Mesothelial cell of epicardium (in vitro differentiated cells): Measurements from ENCODE around the gene LRCH3. TPM values are rescaled to one million over a fixed set of nuclear protein-coding genes. Genes with fewer than 3 reads are reported as not detected.

ENCODE experiments used
- DNase-seq, 2 experiments: peaks; one replicate each; pipeline ENCODE4 v3.0.0; 2021; ENCODE audit warnings: low spot score in 2 of 2; ENCODE audit not compliant: unreplicated experiment in 2 of 2
- H3K27ac Mint-ChIP-seq: 2 replicates; pipeline ENCODE4 v1.8.0; 2021; ENCODE audit warnings: mixed read lengths
- H3K27me3 Mint-ChIP-seq: 2 replicates; pipeline ENCODE4 v1.8.0; 2021; ENCODE audit warnings: low read depth, mixed read lengths
- H3K36me3 Mint-ChIP-seq: 2 replicates; pipeline ENCODE4 v1.8.0; 2021; ENCODE audit warnings: mixed read lengths
- H3K4me1 Mint-ChIP-seq: 2 replicates; pipeline ENCODE4 v1.8.0; 2021; ENCODE audit warnings: mixed read lengths
- H3K4me3 Mint-ChIP-seq: 2 replicates; pipeline ENCODE4 v1.8.0; 2021; ENCODE audit warnings: mild to moderate bottlenecking, moderate library complexity, mixed read lengths
- H3K9me3 Mint-ChIP-seq: 2 replicates; pipeline ENCODE4 v1.8.0; 2021; ENCODE audit warnings: mixed read lengths
- total RNA-seq: library from RNA; stranded (reverse); gene quantifications from 3 replicates; pipeline ENCODE4 v1.2.1, GENCODE V29; 2021
- TF ChIP-seq, protein P1 (sequence below): fragments of 200-600 bp; sonication (generic); IDR thresholded peaks from one replicate; pipeline ENCODE4 v1.5.0; 2021; ENCODE audit warnings: antibody characterized with exemption; ENCODE audit not compliant: unreplicated experiment

The LRCH3 gene
- total RNA-seq, 1 donor from 2014 or later: 82.6 TPM

DNA sequence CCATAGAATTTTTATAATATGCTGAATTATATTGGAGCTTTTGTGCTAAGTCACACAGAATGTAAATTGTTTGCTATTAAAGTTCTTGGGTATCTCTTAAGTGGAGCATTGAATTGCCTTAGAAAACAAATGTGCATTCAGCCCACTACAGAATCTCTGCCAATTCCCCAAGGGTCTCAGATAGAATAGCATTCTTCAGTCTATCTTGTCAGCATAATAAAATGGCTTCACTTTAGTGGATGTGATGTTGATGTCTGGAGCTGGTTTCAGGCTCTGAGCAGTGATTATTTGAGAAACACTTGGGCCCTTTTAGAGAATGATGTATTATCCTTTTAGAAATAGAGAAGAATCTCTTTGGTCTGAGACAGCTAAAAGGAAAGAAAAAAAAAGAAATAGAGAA lies 45.2 kb downstream of the LRCH3 start:
- H3K4me1 Mint-ChIP-seq: no peaks in the 10 kb centered on the region
- H3K4me3 Mint-ChIP-seq: no peak overlapping the region
- TF ChIP-seq, protein P1, sequence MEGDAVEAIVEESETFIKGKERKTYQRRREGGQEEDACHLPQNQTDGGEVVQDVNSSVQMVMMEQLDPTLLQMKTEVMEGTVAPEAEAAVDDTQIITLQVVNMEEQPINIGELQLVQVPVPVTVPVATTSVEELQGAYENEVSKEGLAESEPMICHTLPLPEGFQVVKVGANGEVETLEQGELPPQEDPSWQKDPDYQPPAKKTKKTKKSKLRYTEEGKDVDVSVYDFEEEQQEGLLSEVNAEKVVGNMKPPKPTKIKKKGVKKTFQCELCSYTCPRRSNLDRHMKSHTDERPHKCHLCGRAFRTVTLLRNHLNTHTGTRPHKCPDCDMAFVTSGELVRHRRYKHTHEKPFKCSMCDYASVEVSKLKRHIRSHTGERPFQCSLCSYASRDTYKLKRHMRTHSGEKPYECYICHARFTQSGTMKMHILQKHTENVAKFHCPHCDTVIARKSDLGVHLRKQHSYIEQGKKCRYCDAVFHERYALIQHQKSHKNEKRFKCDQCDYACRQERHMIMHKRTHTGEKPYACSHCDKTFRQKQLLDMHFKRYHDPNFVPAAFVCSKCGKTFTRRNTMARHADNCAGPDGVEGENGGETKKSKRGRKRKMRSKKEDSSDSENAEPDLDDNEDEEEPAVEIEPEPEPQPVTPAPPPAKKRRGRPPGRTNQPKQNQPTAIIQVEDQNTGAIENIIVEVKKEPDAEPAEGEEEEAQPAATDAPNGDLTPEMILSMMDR: no peak
- H3K27me3 Mint-ChIP-seq: no peaks in the 10 kb centered on the region
- H3K9me3 Mint-ChIP-seq: no peaks in the 10 kb centered on the region
- no peak overlapping the region for H3K27ac Mint-ChIP-seq
- peaks cover 38% of the 10 kb centered on the region for H3K36me3 Mint-ChIP-seq
- no peak for DNase-seq

DNA sequence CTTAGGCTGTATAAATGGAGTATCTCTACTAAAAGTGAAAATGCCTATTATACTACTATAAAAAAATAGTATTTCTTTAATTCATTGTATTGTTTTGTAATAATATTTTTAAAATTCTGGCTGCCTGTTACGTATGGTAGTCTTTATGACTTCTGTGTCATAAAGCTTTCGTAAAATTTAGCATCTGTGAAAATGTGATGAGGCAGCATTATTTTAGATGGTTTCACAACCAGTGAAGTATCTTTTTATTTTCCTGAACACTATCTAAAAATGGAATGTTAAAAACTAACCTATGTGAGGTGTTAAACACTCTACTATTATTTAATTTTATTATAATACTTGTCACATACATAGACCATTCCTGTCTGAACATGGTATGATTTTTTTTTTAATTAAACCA lies 46.2 kb downstream of the LRCH3 start:
- no peaks in the 10 kb centered on the region for H3K27me3 Mint-ChIP-seq
- TF ChIP-seq, protein P1: no peak
- no peak for DNase-seq
- no peak overlapping the region for H3K27ac Mint-ChIP-seq
- H3K9me3 Mint-ChIP-seq: no peaks in the 10 kb centered on the region
- H3K4me1 Mint-ChIP-seq: no peaks in the 10 kb centered on the region
- no peak overlapping the region for H3K4me3 Mint-ChIP-seq
- peaks cover 37% of the 10 kb centered on the region for H3K36me3 Mint-ChIP-seq

DNA sequence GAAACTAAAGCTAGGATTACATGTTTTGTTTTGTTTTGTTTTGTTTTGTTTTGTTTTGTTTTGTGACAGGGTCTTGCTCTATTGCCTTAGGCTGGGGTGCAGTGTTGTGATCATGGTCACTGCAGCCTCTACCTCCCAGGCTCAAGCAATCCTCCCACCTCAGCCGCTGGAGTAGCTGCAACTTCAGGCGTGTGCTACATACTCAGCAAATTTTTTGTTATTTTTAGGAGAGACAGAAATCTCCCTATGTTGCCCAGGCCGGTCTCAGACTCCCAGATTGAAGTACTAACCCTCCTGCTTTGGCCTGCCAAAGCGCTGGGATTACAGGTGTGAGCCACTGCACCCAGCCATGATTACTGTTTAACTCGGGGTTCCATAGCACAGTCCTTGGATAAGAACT lies 50.7 kb downstream of the LRCH3 start:
- H3K27ac Mint-ChIP-seq: no peak overlapping the region
- TF ChIP-seq, protein P1: no peak
- H3K9me3 Mint-ChIP-seq: no peaks in the 10 kb centered on the region
- peaks cover 44% of the 10 kb centered on the region for H3K36me3 Mint-ChIP-seq
- H3K4me3 Mint-ChIP-seq: no peak overlapping the region
- H3K4me1 Mint-ChIP-seq: no peaks in the 10 kb centered on the region
- DNase-seq: no peak
- H3K27me3 Mint-ChIP-seq: no peaks in the 10 kb centered on the region

DNA sequence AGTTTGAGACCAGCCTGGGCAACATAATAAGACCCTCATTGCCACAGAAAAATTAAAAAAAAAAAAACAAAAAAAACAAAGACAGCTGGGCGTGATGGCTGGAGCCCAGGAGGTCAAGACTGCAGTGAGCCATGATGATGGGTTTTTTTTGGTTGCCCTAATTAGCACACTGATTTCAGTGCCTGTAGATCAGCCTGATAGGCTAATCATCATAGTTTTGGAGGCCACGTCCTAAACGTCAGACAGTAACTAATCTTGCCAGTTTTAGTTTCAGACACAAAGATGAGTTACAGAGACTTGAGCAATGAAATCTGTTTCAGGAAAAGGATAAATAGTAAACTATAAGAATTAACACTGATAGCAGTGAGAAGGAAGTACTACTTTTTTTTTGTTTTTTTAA lies 55.4 kb downstream of the LRCH3 start:
- H3K4me1 Mint-ChIP-seq: no peaks in the 10 kb centered on the region
- no peak overlapping the region for H3K4me3 Mint-ChIP-seq
- no peaks in the 10 kb centered on the region for H3K9me3 Mint-ChIP-seq
- no peak overlapping the region for H3K27ac Mint-ChIP-seq
- peaks cover 54% of the 10 kb centered on the region for H3K36me3 Mint-ChIP-seq
- no peak for DNase-seq
- no peaks in the 10 kb centered on the region for H3K27me3 Mint-ChIP-seq
- TF ChIP-seq, protein P1: no peak

DNA sequence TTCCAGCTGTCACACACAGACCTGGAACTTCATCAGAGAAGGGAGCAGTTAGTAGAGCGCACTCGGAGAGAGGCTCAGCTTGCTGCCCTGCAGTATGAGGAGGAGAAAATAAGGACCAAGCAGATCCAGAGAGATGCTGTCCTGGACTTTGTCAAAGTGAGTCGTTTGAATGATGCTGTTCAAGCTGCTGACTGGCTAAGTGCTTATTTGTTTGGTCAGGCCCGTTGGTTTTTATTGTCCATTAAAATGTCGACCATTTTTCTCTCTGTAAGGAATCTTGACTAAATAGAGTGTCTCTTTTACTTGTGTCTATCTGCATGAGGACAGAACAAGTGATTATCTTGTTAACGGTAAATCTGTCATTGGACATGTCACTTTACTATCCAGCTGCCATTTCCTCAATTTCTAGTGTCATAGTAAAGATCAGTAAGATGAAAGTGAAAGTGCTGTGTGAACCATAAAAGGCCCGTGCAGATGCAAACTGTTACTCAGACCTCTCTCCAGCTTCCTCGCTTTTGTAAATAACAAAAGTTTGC lies 56.9 kb downstream of the LRCH3 start:
- TF ChIP-seq, protein P1: no peak
- H3K4me1 Mint-ChIP-seq: no peaks in the 10 kb centered on the region
- no peak overlapping the region for H3K27ac Mint-ChIP-seq
- no peak overlapping the region for H3K4me3 Mint-ChIP-seq
- peaks cover 58% of the 10 kb centered on the region for H3K36me3 Mint-ChIP-seq
- H3K9me3 Mint-ChIP-seq: no peaks in the 10 kb centered on the region
- no peaks in the 10 kb centered on the region for H3K27me3 Mint-ChIP-seq
- no peak for DNase-seq
